Suppressor macrophage (primary cell): ENCODE results near the gene F2RL2.

Experiments used
- DNase-seq, 4 experiments: peaks; one replicate each; pipeline ENCODE4 v3.0.0-alpha.2; 2020 to 2022

F2RL2 gene

DNA sequence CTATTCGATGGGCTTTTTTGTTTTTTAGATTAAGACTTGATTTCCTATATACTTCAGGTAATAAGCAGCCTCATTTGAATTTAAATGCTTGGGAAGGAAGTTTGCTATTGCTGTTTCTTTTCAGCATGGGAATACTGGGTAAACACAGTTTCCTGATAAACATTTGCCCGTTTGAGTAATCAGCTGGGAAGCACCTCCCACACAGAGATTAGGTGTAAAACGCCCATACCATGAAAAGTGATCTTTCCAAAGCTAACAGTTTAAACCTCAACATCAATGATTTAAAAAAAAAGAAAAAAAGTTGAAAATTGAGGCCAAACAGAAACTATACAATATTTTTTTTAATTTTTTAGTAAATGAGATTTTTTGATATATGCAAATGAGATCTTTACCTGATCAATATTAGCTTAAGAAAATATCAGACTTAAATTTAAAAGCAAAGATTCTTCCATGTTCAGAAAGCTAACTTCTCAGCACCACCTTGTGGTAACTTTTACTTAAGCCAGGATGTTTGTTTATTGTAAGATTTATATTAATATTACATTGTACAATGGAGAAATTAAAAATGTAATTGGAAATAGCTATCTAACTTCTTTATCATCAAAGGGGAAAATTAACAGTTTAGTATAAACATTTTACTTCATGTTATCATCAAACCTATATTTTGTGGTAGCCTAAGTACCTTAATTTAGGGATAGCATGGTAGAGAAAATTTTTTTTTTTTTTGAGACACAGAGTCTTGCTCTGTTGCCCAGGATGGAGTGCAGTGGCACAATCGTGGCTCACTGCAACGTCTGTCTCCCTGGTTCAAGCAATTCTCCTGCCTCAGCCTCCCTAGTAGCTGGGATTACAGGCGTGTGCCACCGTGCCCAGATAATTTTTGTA lies 39.8 kb downstream of the F2RL2 start:
- peak in 3 of 4 experiments; percentile 37 to 62 (median 53) for DNase-seq

- DNase-seq, result peak; percentile 83 to 95 (median 90)
These were observed 40.7 kb downstream of the F2RL2 start for GRCh38 chr5:76582230-76583162.

GRCh38 chr5:76580981-76581380 lies 42.2 kb downstream of the F2RL2 start:
- no peak for DNase-seq

- peak in 2 of 4 experiments; percentile 34 to 38 for DNase-seq
These were observed 43.9 kb downstream of the F2RL2 start for GRCh38 chr5:76579166-76579937.

DNA sequence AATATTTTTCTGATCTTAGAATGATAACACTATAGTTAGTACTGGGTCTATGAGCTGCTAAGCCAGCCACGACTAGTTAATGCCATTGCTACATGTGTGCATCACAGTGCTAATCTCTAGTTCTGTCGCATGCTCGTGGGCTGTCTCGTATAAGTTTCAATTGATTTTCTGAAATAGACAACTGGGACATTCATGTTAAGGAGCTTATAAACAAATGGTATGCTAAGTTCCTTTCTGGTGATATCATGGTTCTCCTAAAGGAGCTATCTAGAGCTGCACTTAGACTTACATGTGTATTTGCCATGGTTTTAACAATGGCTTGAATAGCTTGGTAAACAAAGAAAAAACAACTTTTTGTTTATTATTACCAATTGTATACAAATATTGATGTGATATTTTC lies 46.2 kb downstream of the F2RL2 start:
- DNase-seq, result no peak

GRCh38 chr5:76576450-76576849 lies 46.8 kb downstream of the F2RL2 start:
- DNase-seq, result no peak

DNA sequence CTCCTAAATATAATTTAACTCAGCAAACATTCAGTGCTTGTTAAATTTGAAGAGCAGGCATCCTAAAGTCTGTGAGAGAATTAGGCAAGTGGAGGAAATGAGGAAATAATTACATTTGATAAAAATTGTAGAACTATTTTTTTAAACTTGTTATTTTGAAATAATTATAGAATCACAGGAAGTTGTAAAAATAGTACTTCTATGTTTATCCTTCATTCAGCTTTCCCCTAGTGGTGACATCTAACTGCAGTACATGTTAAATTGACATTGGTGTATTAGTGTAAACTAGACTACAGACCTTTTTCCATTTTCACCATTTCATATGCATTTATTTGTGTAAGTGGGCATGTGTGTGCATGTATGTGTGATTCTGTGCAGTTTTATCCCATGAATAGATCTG lies 51.6 kb downstream of the F2RL2 start:
- DNase-seq, result peak in 2 of 4 experiments; percentile 65 to 68

DNA sequence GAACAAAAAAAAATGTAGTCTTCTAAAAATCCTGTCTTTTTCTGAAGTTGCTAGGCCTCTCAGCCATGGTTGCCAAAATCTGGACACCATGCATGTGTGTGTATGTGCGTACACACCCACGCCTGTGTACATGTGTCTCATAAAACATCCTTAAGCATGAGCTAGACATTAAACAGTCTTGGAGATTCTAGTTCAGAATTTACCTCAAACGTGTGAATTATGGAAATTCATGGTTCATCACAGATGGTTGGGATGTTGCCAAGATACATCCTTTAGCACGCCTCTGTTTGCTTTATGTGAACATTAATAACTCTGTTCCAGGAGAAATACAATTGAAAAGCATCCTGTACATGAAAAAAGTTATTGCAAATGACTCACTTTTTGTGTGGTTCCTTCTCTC lies 53.0 kb downstream of the F2RL2 start:
- no peak for DNase-seq
